Measurements from ENCODE around the gene DENND1A. TPM values are rescaled to one million over a fixed set of nuclear protein-coding genes. Genes with fewer than 3 reads are reported as not detected.

DENND1A gene
- total and polyA plus RNA-seq, 2 donors = 6.7 to 9.2 TPM

DNA sequence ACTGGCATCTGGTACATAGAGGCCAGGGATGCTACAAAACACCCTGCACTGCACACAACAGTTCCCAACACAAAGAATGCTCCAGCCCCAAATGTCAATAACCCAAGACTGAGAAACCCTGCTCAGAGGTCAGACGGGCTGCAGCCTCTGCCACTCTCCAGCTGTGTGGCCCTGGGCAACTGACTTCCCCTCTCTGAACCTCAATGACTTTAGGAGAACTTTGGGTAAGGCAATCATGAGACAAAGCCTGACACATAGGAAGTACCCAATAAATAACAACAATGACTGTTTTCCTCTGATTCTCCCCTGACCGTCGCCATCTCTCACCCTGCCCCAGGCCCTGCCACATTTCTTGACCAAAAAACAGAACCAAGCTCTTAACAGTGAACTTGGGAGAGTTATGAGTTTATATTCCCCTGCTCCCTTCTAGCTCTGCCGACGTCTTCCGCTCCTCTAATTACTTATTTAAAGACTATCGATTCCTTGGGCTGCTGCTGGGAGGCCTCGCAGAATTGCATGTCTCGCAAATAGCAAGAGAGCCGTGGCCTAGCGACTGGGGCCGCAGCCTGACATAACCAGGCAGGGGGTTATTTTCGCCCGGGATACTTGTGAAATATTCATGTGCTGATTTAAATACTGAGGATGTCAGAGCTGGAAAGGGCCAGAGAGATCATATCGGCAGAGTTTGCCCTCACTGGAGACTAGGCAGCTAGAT is 598.4 kb downstream of the DENND1A start:
- no peak for DNase-seq (ENCODE audit: low read depth in 6 of 9, low spot score in 9 of 9)
- H3K4me1 ChIP-seq (ENCODE audit: control insufficient read depth in 2 of 2, insufficient read depth in 2 of 2, low read length in 2 of 2) = peaks cover 4 to 22% of the 10 kb centered on the region in 2 donors
- WGBS = 97% methylated on average over 15 of the region's 15 CpGs

More for the DNA sequence above, 598.4 kb downstream of the DENND1A start:
- Histone ChIP-seq H3K36me3 (ENCODE audit: control insufficient read depth in 2 of 2, insufficient read depth in 2 of 2, low read length in 1 of 2) (no peaks in the 10 kb centered on the region), H3K9me3 (ENCODE audit: control insufficient read depth in 2 of 2, insufficient read depth in 1 of 2, low read length in 1 of 2) (no peaks in the 10 kb centered on the region), H3K27ac (ENCODE audit: low read depth in 1 of 2, low read length in 1 of 2) (no peak overlapping the region), H3K27me3 (ENCODE audit: control insufficient read depth in 2 of 2, insufficient read depth in 1 of 2, low read length in 1 of 2) (no peaks in the 10 kb centered on the region), H3K4me3 (ENCODE audit: low read length in 2 of 2) (no peak overlapping the region)

Other genes with a start within 250 kb of the DENND1A start
- gene LHX2, start 81.6 kb upstream of the DENND1A start, total RNA-seq = 0.19 TPM
- gene LHX2, start 81.6 kb upstream of the DENND1A start, polyA plus RNA-seq = 0.57 TPM